WTC11 (cell line): ENCODE results near the gene NT5C. TPM values are rescaled to one million over a fixed set of nuclear protein-coding genes. Genes with fewer than 3 reads are reported as not detected.

Source experiments
- ATAC-seq: fragments of 200-7000 bp; cut with Tn5 transposase; 2 replicates; pipeline ENCODE4 v1.10.0; 2021; ENCODE audit warnings: mild to moderate bottlenecking, moderate library complexity
- CTCF ChIA-PET: fragments of 300-600 bp; sonication (Branson Sonifier 250); formaldehyde crosslinking; loops from one replicate; lab custom pipeline; 2021; ENCODE audit warnings: antibody characterized with exemption; lab: Charles Lee
- POLR2A ChIA-PET: fragments of 350-600 bp; sonication (Branson Sonifier 250); formaldehyde crosslinking; loops from one replicate; lab custom pipeline; 2021; ENCODE audit warnings: antibody characterized with exemption; lab: Charles Lee
- DNase-seq: peaks from one replicate; pipeline ENCODE4 v3.0.0; 2021; ENCODE audit warnings: low spot score
- H3K27ac Mint-ChIP-seq: 2 replicates; pipeline ENCODE4 v1.8.0; 2021; ENCODE audit warnings: mixed read lengths
- H3K27me3 Mint-ChIP-seq: 2 replicates; pipeline ENCODE4 v1.8.0; 2021; ENCODE audit warnings: low read depth, mild to moderate bottlenecking, moderate library complexity, mixed read lengths
- H3K36me3 Mint-ChIP-seq: 2 replicates; pipeline ENCODE4 v1.8.0; 2021; ENCODE audit warnings: mixed read lengths
- H3K4me1 Mint-ChIP-seq: 2 replicates; pipeline ENCODE4 v1.8.0; 2022; ENCODE audit warnings: mixed read lengths
- H3K4me3 Mint-ChIP-seq: 2 replicates; pipeline ENCODE4 v1.8.0; 2021; ENCODE audit warnings: mild to moderate bottlenecking, moderate library complexity, mixed read lengths
- H3K9me3 Mint-ChIP-seq: 2 replicates; pipeline ENCODE4 v1.8.0; 2021; ENCODE audit warnings: mixed read lengths
- CREB1 ChIP-seq: sonication (generic); formaldehyde crosslinking; IDR thresholded peaks from 2 replicates; pipeline ENCODE4 v1.8.0; 2023; ENCODE audit warnings: mild to moderate bottlenecking, missing genetic modification reagents
- ELF4 ChIP-seq: sonication (generic); formaldehyde crosslinking; IDR thresholded peaks from 2 replicates; pipeline ENCODE4 v1.8.1; 2022; ENCODE audit warnings: low read depth, mild to moderate bottlenecking, moderate library complexity, missing genetic modification reagents
- EMX1 ChIP-seq: fragments of 250-450 bp; sonication (Bioruptor Pico); IDR thresholded peaks from 2 replicates; pipeline ENCODE4 v1.8.0; 2021; ENCODE audit warnings: mild to moderate bottlenecking
- HMGA2 ChIP-seq: fragments of 250-450 bp; sonication (Bioruptor Pico); IDR thresholded peaks from 2 replicates; pipeline ENCODE4 v1.4.0; 2021; ENCODE audit warnings: mild to moderate bottlenecking, moderate library complexity
- JUN ChIP-seq: sonication (generic); formaldehyde crosslinking; IDR thresholded peaks from 2 replicates; pipeline ENCODE4 v1.8.0; 2023; ENCODE audit warnings: mild to moderate bottlenecking, missing genetic modification reagents
- RELA ChIP-seq: sonication (generic); formaldehyde crosslinking; IDR thresholded peaks from 2 replicates; pipeline ENCODE4 v1.8.1; 2022; ENCODE audit warnings: missing genetic modification reagents, mild to moderate bottlenecking, borderline replicate concordance
- SMAD3 ChIP-seq: sonication (generic); formaldehyde crosslinking; IDR thresholded peaks from 2 replicates; pipeline ENCODE4 v1.8.0; 2022; ENCODE audit warnings: missing genetic modification reagents, mild to moderate bottlenecking, borderline replicate concordance
- ZNF396 ChIP-seq: fragments of 250-450 bp; sonication (Bioruptor Pico); IDR thresholded peaks from 2 replicates; pipeline ENCODE4 v1.8.0; 2021; ENCODE audit warnings: mild to moderate bottlenecking, moderate library complexity, borderline replicate concordance
- ZNF423 ChIP-seq: fragments of 250-450 bp; sonication (Bioruptor Pico); IDR thresholded peaks from 2 replicates; pipeline ENCODE4 v2.1.2; 2022; ENCODE audit warnings: mild to moderate bottlenecking, moderate library complexity
- ZNF671 ChIP-seq: fragments of 250-450 bp; sonication (Bioruptor Pico); IDR thresholded peaks from 2 replicates; pipeline ENCODE4 v1.8.0; 2021; ENCODE audit warnings: mild to moderate bottlenecking
- total RNA-seq: library from RNA; stranded (reverse); gene quantifications from 3 replicates; pipeline ENCODE4 v1.2.3, GENCODE V29; 2021
- TF ChIP-seq, protein P1 (sequence below): fragments of 250-450 bp; sonication (Bioruptor Pico); IDR thresholded peaks from 2 replicates; pipeline ENCODE4 v1.9.0; 2021; ENCODE audit warnings: mild to moderate bottlenecking, borderline replicate concordance
- TF ChIP-seq, protein P2 (sequence below): fragments of 200-600 bp; IDR thresholded peaks from 2 replicates; pipeline ENCODE4 v1.8.0; 2022; ENCODE audit warnings: antibody characterized with exemption
- TF ChIP-seq, protein P3 (sequence below): sonication (generic); formaldehyde crosslinking; IDR thresholded peaks from 2 replicates; pipeline ENCODE4 v1.8.1; 2023; ENCODE audit warnings: mild to moderate bottlenecking, moderate library complexity, missing genetic modification reagents
- TF ChIP-seq, protein P4 (sequence below): sonication (generic); formaldehyde crosslinking; conservative IDR thresholded peaks from 2 replicates; pipeline ENCODE4 v1.8.1; 2023; ENCODE audit warnings: mild to moderate bottlenecking, low read depth, missing genetic modification reagents, moderate library complexity
- TF ChIP-seq, protein P5 (sequence below): sonication (generic); formaldehyde crosslinking; IDR thresholded peaks from 2 replicates; pipeline ENCODE4 v1.8.1; 2023; ENCODE audit warnings: mild to moderate bottlenecking, missing genetic modification reagents
- TF ChIP-seq, protein P6 (sequence below): sonication (generic); formaldehyde crosslinking; IDR thresholded peaks from 2 replicates; pipeline ENCODE4 v1.8.0; 2022; ENCODE audit warnings: missing genetic modification reagents
- TF ChIP-seq, protein P7 (sequence below): sonication (generic); formaldehyde crosslinking; IDR thresholded peaks from 2 replicates; pipeline ENCODE4 v1.8.1; 2023; ENCODE audit warnings: mild to moderate bottlenecking, missing genetic modification reagents, moderate library complexity

NT5C gene
- total RNA-seq, 1 experiment from 2014 or later: 91.0 TPM

DNA sequence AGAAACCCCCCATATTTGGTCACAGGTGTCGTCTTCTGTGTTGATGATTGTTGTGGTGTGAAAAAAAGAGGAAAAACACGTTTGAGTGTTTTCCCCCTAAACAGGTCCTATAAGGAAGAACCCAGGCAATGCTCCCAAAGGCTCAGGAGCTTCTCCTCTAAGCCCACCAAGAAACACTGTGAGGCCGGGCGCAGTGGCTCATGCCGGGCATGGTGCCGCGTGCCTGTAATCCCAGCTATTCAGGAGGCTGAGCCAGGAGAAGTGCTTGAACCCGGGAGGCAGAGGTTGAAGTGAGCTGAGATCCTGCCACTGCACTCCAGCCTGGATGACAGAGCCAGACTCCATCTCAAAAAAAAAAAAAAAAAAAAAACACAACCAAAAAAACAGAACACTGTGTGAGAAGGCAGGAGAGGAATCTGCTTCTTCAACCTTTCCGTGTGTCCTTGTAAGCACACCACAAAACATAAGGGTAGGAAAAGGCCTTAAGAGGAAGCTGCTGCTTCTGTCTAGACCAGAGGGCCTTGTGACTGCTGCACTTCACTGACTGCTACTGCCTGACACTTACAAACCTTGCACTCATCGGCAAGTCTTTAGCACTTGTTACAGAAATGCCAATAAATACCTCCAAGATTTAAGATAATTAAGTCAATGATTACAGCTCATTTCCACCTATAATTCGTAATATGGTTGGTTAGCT is 13.4 kb upstream of the NT5C start (continued):
- TF ChIP-seq, protein P1, sequence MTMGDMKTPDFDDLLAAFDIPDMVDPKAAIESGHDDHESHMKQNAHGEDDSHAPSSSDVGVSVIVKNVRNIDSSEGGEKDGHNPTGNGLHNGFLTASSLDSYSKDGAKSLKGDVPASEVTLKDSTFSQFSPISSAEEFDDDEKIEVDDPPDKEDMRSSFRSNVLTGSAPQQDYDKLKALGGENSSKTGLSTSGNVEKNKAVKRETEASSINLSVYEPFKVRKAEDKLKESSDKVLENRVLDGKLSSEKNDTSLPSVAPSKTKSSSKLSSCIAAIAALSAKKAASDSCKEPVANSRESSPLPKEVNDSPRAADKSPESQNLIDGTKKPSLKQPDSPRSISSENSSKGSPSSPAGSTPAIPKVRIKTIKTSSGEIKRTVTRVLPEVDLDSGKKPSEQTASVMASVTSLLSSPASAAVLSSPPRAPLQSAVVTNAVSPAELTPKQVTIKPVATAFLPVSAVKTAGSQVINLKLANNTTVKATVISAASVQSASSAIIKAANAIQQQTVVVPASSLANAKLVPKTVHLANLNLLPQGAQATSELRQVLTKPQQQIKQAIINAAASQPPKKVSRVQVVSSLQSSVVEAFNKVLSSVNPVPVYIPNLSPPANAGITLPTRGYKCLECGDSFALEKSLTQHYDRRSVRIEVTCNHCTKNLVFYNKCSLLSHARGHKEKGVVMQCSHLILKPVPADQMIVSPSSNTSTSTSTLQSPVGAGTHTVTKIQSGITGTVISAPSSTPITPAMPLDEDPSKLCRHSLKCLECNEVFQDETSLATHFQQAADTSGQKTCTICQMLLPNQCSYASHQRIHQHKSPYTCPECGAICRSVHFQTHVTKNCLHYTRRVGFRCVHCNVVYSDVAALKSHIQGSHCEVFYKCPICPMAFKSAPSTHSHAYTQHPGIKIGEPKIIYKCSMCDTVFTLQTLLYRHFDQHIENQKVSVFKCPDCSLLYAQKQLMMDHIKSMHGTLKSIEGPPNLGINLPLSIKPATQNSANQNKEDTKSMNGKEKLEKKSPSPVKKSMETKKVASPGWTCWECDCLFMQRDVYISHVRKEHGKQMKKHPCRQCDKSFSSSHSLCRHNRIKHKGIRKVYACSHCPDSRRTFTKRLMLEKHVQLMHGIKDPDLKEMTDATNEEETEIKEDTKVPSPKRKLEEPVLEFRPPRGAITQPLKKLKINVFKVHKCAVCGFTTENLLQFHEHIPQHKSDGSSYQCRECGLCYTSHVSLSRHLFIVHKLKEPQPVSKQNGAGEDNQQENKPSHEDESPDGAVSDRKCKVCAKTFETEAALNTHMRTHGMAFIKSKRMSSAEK (CRISPR knock-in tag): no peak
- no peak for TF ChIP-seq RELA (CRISPR knock-in tag)
- TF ChIP-seq, protein P2, sequence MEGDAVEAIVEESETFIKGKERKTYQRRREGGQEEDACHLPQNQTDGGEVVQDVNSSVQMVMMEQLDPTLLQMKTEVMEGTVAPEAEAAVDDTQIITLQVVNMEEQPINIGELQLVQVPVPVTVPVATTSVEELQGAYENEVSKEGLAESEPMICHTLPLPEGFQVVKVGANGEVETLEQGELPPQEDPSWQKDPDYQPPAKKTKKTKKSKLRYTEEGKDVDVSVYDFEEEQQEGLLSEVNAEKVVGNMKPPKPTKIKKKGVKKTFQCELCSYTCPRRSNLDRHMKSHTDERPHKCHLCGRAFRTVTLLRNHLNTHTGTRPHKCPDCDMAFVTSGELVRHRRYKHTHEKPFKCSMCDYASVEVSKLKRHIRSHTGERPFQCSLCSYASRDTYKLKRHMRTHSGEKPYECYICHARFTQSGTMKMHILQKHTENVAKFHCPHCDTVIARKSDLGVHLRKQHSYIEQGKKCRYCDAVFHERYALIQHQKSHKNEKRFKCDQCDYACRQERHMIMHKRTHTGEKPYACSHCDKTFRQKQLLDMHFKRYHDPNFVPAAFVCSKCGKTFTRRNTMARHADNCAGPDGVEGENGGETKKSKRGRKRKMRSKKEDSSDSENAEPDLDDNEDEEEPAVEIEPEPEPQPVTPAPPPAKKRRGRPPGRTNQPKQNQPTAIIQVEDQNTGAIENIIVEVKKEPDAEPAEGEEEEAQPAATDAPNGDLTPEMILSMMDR: no peak
- no peak for TF ChIP-seq ZNF423 (CRISPR knock-in tag)
- TF ChIP-seq, protein P3, sequence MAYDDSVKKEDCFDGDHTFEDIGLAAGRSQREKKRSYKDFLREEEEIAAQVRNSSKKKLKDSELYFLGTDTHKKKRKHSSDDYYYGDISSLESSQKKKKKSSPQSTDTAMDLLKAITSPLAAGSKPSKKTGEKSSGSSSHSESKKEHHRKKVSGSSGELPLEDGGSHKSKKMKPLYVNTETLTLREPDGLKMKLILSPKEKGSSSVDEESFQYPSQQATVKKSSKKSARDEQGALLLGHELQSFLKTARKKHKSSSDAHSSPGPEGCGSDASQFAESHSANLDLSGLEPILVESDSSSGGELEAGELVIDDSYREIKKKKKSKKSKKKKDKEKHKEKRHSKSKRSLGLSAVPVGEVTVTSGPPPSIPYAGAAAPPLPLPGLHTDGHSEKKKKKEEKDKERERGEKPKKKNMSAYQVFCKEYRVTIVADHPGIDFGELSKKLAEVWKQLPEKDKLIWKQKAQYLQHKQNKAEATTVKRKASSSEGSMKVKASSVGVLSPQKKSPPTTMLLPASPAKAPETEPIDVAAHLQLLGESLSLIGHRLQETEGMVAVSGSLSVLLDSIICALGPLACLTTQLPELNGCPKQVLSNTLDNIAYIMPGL: no peak
- TF ChIP-seq HMGA2 (CRISPR knock-in tag): no peak
- no peak for TF ChIP-seq SMAD3 (CRISPR knock-in tag)
- TF ChIP-seq JUN (CRISPR knock-in tag): no peak
- no peak for TF ChIP-seq EMX1 (CRISPR knock-in tag)
- TF ChIP-seq, protein P4, sequence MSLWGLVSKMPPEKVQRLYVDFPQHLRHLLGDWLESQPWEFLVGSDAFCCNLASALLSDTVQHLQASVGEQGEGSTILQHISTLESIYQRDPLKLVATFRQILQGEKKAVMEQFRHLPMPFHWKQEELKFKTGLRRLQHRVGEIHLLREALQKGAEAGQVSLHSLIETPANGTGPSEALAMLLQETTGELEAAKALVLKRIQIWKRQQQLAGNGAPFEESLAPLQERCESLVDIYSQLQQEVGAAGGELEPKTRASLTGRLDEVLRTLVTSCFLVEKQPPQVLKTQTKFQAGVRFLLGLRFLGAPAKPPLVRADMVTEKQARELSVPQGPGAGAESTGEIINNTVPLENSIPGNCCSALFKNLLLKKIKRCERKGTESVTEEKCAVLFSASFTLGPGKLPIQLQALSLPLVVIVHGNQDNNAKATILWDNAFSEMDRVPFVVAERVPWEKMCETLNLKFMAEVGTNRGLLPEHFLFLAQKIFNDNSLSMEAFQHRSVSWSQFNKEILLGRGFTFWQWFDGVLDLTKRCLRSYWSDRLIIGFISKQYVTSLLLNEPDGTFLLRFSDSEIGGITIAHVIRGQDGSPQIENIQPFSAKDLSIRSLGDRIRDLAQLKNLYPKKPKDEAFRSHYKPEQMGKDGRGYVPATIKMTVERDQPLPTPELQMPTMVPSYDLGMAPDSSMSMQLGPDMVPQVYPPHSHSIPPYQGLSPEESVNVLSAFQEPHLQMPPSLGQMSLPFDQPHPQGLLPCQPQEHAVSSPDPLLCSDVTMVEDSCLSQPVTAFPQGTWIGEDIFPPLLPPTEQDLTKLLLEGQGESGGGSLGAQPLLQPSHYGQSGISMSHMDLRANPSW (CRISPR knock-in tag): no peak
- TF ChIP-seq ZNF396 (CRISPR knock-in tag): no peak
- no peak for TF ChIP-seq ELF4 (CRISPR knock-in tag)

DNA sequence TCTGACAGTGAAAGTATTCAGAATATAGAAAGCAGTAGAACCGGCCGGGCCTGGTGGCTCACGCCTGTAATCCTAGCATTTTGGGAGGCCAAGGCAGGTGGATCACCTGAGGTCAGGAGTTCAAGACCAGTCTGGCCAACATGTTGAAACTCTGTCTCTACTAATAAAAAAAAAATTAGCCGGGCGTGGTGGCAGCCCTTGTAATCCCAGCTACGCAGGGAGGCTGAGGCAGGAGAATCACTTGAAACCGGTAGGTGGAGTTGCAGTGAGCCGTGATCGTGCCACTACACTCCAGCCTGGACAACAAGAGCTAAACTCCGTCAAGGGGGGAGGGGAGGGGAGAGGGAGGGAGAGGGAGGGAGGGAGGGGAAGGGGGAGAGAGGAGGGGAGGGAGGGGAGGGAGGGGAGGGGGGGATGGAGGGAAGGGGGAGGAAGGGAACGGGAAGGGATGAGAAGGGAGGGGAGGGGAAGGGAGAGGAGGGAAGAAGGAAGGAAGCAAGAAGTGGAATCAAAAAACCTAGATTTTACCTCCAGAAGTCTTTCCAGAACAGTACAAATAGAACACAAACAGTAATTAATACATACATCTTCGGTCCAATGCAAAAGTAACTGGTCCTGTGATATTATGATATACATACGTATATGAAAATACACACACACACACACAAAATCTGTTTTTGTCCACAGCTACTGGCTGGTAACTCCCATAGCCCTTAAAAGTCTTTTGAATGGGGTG is 10.9 kb upstream of the NT5C start:
- Mint-ChIP-seq H3K27ac (0 out of 2 replicates have a peak overlapping the region, but pooled peaks have one; percentile 32), H3K4me3 (no peak overlapping the region), H3K4me1 (no peaks in the 10 kb centered on the region), H3K36me3 (peaks cover 82% of the 10 kb centered on the region), H3K27me3 (no peaks in the 10 kb centered on the region), H3K9me3 (no peaks in the 10 kb centered on the region)
- ChIA-PET POLR2A (interaction anchor here (1.3 kb wide), 1 partner anchor 13 kb away, joined by 4 read pairs; no protein-coding TSS in a partner anchor), CTCF (interaction anchor here (0.7 to 1.5 kb wide), 3 partner anchors 11 to 182 kb away, joined by 3 to 5 read pairs (median 4); partner anchors contain the start of gene NT5C)
- no peak for ATAC-seq
- no peak for DNase-seq
- TF ChIP-seq CREB1 (CRISPR knock-in tag) (no peak), ZNF671 (CRISPR knock-in tag) (no peak)
- TF ChIP-seq, protein P5, sequence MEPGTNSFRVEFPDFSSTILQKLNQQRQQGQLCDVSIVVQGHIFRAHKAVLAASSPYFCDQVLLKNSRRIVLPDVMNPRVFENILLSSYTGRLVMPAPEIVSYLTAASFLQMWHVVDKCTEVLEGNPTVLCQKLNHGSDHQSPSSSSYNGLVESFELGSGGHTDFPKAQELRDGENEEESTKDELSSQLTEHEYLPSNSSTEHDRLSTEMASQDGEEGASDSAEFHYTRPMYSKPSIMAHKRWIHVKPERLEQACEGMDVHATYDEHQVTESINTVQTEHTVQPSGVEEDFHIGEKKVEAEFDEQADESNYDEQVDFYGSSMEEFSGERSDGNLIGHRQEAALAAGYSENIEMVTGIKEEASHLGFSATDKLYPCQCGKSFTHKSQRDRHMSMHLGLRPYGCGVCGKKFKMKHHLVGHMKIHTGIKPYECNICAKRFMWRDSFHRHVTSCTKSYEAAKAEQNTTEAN (CRISPR knock-in tag): no peak
- TF ChIP-seq, protein P6, sequence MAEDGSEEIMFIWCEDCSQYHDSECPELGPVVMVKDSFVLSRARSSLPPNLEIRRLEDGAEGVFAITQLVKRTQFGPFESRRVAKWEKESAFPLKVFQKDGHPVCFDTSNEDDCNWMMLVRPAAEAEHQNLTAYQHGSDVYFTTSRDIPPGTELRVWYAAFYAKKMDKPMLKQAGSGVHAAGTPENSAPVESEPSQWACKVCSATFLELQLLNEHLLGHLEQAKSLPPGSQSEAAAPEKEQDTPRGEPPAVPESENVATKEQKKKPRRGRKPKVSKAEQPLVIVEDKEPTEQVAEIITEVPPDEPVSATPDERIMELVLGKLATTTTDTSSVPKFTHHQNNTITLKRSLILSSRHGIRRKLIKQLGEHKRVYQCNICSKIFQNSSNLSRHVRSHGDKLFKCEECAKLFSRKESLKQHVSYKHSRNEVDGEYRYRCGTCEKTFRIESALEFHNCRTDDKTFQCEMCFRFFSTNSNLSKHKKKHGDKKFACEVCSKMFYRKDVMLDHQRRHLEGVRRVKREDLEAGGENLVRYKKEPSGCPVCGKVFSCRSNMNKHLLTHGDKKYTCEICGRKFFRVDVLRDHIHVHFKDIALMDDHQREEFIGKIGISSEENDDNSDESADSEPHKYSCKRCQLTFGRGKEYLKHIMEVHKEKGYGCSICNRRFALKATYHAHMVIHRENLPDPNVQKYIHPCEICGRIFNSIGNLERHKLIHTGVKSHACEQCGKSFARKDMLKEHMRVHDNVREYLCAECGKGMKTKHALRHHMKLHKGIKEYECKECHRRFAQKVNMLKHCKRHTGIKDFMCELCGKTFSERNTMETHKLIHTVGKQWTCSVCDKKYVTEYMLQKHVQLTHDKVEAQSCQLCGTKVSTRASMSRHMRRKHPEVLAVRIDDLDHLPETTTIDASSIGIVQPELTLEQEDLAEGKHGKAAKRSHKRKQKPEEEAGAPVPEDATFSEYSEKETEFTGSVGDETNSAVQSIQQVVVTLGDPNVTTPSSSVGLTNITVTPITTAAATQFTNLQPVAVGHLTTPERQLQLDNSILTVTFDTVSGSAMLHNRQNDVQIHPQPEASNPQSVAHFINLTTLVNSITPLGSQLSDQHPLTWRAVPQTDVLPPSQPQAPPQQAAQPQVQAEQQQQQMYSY: no peak
- TF ChIP-seq, protein P7, sequence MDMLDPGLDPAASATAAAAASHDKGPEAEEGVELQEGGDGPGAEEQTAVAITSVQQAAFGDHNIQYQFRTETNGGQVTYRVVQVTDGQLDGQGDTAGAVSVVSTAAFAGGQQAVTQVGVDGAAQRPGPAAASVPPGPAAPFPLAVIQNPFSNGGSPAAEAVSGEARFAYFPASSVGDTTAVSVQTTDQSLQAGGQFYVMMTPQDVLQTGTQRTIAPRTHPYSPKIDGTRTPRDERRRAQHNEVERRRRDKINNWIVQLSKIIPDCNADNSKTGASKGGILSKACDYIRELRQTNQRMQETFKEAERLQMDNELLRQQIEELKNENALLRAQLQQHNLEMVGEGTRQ (CRISPR knock-in tag): no peak
